ENCODE data around the gene HNRNPA1. TPM values are rescaled to one million over a fixed set of nuclear protein-coding genes. Genes with fewer than 3 reads are reported as not detected.

HNRNPA1 gene
- total and polyA plus RNA-seq, 9 of the 15 experiments (the other 6 are each of a cell fraction or from before 2014, with no cell fraction given), result 1,166 to 2,703 (median 1,815) TPM

- no peak for TF ChIP-seq NEUROD1 (IDR thresholded peaks at IDR 0.05; ENCODE audit: borderline replicate concordance, low read depth, low read length, partially characterized antibody)
- TF ChIP-seq WHSC1 (IDR thresholded peaks at IDR 0.05; ENCODE audit: low read length), result no peak
- no peak for TF ChIP-seq ARID4B (CRISPR knock-in tag; IDR thresholded peaks at IDR 0.05)
- no peak for TF ChIP-seq ARNT (IDR thresholded peaks at IDR 0.05)
- TF ChIP-seq PRDM10 (IDR thresholded peaks at IDR 0.05; ENCODE audit: partially characterized antibody), result no peak
- TF ChIP-seq SFPQ (IDR thresholded peaks at IDR 0.05; ENCODE audit: low read depth, low read length), result no peak
- no peak for TF ChIP-seq RUNX1 (IDR thresholded peaks at IDR 0.05; ENCODE audit: low read depth)
- TF ChIP-seq NR4A1 (CRISPR knock-in tag; IDR thresholded peaks at IDR 0.05), result no peak
- no peak for TF ChIP-seq NR4A1 (tag; IDR thresholded peaks at IDR 0.05)
- TF ChIP-seq ZBTB1 (CRISPR knock-in tag; IDR thresholded peaks at IDR 0.05; ENCODE audit: borderline replicate concordance, low read depth), result no peak
- TF ChIP-seq TBL1XR1 (IDR thresholded peaks at IDR 0.05; ENCODE audit: low read length in 2 of 2), result no peak
- TF ChIP-seq HNRNPK (IDR thresholded peaks at IDR 0.05; ENCODE audit: low read depth, low read length, poor library complexity, severe bottlenecking), result no peak
Measured at GRCh38 chr12:54300225-54300731, 19.8 kb downstream of the HNRNPA1 start (continued).

Data from K562 (cell line).